Limb (tissue), 2 donors: ENCODE results near the gene HOXA9.

Experiments
- DNase-seq, 2 donors: peaks; one replicate each; pipeline ENCODE4 v3.0.0-alpha.2; 2016; ENCODE audit errors: extremely low spot score in 2 of 2

HOXA9 gene

DNA sequence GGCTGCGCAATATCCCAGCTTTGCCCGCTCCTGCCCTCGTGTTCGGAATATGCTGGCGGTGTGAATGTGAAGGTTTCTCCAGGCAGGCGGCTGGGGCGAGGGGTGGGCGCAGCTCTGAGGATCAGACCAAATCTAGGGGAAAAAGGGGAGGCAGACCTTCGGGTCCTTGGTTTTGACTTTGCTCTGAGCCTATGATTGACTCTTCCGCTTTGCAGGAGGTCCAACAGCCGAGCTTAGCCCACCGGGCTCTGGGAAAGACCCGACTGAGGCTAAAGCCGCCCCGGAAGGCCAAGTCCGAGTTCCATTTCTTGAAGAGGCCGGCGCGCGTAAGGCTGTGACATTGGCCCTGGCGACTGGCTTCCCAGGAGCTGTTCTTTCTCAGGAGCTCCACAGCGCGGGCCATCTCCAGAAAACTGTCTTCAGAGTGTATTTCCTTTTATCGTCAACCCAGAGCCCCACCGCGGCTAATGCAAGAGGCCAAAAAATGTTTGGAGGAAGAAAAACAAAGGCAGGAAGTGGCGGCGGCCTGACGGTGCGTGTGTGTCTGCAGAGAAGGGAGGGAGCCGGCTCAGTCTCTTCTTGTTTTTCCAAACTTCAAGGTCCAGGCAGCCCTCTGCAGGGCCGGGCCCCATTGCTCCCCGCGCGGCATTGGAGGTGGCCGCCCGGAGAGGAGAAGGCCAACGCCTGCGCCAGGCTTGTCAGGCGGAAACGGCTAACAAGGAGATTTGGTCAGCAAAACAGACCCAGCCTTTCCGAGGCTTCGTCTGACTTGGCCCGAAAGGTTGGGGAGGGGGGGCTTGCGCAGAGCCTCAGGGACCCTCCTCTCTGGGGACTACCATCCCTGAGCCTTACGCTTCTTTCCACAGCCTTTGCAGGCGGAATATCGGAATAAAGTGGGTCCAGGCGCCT is 23.3 kb upstream of the HOXA9 start:
- DNase-seq = peak in 1 of 2 donors; percentile 67

DNA sequence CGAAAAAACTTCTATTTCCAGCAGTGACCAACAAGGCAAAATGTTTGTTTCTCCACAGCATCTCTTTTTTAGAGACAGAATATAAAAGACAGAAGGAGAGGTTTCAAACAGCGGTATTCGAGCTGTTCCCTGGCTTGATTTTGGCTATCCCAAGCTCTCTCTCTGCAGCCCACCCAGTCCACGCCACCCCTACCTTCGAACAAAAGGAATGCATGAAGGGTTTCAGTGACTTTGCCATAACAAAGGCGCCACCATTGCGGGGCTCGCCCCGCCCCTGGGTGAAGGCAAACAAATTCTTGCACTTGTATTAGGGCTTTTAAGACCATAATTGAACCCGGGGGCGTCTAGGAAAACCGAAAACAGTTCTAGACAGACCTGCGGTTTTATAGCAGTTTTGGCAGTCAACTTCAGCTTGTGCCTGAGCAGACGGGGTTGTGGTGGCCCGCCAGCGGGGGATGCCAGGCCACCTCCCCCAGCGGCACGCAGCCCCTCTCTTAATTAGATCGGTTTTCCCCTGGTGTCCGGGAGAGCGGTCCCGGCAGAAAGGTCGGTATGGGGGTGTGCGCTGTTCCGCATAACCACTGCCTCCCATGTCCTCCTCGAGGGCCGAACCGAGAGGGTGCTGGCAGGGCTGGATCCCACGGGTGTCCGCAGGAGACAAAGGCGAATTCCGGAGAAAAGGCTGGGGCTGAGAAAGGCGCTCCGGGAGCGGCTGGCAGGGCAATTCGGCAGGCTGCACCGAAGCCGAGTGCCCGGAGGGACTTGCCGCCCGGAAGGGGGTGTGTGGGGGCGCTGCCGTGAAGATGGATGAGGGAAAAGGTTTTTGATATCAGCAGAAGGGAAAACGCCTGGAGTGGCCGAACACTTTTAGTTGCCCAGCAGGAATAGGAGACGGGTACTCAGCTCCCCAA is 22.4 kb upstream of the HOXA9 start:
- DNase-seq = peak in 1 of 2 donors; percentile 63

DNA sequence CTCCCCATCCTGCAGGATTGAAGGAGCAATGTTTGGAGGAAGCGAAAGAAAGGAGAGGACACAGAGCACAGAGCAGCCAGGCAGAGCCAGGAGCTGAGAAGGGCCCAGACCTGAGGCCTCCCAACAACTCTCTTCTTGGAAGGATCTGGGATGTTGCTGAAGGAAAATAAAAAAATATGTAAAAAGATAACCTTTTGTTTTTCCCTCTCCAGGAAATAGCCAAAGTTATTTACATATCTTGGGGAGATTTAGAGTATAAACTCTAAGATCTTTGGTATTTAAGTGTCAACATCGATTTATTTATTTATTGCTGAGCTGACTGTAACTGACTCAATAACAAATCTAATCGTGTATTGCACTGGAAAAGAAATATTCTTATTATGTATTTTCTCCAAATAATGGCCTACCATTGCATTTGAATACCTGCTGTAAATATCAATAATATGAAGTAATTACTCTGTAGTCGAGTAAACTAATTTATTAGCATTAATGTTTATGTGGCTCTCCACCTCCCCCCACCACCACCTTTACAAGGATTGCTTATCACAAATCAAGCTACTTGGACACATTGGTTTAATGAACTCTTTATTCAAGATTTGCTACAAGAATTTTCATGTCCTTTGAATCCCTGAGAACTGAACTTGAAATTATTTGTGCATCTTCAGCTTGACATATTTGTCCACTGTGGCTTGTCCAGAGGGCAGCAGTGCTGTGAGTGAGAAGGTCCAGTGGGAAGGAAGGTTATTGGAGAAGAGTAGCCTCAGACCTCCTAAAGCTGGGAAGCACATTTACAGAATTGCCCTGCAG is 21.5 kb upstream of the HOXA9 start:
- DNase-seq = peak in 1 of 2 donors; percentile 36

DNA sequence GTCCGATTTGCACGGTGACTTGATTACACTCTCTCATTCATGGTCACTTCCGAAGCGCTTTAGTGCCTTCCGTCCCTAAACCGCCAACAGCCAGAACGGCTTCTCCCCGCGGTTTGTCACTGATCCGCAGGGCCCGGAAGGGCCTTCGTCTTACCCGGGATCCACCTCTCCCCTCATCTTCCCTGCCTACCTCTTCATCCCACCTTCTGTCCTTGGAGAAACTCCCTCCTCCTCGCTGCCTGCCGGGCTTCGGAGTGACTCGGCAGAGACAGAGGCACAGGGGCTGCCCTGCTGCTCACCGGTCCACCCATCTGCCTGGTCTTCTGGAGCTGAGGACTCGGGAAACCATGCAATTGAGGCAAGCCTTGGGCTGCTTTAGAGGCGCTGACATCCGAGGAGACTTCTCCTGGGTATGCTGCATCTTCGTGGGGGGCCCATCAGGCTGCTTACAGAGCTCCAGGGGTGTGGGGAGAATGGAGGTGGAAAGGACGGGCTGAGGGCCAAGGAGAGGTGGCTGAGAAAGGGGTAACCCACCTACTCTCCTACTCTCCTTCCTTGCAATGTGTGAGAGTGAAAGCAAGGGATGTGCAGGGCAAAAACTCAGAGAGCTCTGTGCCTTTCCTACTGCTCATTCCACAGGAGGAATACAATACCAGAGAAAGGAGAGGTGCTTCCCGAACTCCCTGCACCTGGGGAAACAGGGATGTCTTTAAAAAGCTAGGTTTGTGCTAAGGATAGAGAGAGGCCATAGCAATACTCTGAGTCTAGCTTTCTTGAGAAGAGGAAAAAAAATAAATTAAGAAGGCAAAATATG is 20.7 kb upstream of the HOXA9 start:
- peak in 1 of 2 donors; percentile 53 for DNase-seq

DNA sequence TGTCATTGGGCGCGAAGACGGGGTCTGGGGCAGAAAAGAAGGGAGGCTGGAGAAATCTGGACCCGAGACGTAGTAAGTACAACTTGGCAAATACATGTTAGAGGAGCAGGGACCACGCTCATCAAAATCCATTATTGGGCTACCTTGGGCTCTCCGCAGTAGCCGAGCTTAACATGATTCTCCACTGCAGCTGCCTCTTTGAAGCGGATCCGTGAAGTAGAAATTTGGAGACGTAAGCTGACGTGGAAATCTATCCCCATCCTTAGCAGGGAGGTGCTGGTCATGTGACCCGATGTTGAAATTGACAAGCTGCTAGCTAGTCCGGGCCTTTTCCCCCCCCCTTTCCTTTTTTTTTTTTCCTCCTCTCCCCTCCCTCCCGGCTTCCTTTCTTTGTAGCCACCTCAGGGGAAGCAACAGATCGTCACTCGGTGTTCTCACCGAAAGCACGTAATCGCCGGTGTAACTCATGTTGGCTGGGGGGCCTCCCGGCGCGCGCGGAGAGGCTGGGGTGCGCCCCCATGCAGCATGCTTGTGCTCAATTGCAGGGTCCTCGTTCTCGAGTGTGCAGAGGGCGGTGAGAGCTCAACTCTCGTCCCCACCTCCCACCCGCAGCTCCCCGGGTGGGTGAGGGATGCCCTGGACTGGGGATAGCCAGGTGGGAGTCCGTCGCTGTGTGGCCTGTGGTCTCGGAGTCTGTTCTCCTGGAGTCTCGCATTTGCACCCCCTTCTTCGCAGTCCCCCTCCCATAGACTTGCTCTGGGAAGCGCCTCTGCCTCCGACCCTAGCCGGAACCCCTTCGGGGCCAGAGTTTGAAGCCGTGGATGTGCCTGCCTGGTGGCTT is 19.9 kb upstream of the HOXA9 start, which contains the start of gene HOXA11:
HOXA11 (minus strand) TSS at position 220 of the 841 bp plus-strand sequence; CDS start at position 132, 88 bp downstream.
- DNase-seq = peak in 1 of 2 donors; percentile 72

DNA sequence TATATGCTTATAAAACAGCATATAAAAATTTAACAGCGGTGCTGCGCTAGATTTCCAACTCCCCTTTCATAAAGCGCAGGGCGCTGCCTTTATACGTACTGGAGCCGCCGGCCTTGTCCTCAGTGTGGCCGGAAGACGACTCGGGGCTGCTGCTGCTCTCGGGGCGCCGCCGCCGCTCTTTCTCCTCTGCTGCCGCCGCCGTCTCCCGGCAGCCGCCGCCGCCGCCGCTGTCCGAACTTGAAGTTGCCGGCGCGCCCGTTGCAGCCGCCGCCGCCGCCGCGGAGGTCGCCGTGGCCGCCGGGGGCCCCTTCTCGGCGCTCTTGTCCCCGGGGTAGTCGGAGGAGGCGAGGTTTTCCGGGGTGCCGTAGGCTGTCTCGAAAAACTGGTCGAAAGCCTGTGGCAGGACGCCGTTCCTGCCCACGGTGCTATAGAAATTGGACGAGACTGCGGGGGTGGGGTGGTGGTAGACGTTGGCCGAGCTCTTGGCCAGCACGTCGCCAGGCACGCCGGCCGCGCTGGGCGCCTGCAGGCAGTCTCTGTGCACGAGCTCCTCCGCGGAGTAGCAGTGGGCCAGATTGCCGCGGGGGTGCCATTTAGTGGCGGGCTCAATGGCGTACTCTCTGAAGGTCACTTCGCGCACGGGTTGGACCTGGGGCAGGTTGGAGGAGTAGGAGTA is 19.1 kb upstream of the HOXA9 start:
- peak in 1 of 2 donors; percentile 69 for DNase-seq

DNA sequence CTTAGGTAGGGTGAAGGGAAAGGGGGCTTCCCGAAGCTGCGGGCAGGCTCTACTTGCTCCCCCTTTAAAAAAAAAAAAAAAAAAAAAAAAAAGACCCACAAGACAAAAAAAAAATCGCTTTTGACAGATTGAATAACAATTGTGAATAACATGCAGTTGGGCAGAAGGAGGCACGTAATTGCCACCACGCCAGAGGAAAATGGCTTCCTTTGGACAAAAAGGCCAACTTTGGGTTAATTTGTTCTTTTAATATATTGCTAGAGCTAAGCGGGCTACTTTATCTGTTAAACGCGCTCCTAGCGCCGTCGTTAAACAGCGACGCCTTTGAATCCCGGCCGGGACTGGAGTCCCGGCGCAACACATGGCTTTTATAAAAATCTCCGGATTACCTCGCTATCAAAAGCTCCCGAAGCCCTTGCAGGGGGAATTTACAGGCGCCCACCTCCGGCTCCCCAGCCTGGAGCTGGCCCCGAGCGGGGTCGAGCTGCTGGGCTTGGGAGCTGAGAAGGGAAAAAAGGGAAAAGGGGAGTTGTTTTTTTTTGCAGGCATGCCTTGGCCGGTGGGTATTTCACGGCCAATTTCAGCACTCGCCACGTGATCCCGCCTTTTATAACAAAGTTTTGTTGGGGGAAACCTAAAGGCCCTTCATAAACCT is 18.5 kb upstream of the HOXA9 start:
- DNase-seq = peak in 1 of 2 donors; percentile 70

DNA sequence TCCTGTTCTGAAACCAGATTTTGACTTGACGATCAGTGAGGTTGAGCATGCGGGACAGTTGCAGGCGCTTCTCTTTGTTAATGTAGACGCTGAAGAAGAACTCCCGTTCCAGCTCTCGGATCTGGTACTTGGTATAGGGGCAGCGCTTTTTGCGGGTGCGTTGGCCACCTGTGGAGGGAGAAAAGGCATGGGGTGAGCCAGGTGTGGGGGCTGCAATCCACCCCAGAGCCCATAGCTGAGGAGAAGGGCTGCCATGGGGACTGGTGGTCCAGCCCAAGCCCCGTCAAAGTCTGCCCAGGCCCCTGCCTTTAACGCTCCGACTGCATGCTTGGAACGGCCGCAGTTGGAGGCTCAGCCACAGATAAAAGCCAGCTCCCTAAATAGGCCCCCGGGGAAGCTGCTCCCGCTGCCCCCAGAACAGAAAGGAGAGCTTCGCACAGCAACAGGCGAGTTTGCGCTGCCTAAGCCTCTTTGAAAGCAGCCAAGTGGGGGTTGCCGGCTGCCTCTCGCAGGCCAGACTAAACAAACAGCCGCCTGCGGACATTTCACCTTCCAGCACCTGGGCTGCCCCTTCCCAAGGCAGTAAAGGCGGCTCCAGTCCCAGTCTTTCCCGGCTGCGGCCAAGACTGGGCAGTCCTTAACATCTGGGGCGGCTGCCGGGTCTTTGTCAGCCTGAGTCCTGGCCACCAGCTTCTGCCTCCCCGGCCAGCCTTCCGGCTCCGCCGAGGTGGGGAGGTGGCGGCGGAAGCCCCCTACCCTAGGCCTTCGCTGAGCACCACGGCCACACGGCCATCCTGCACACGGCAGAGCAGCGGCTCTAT is 17.7 kb upstream of the HOXA9 start:
- peak in 1 of 2 donors; percentile 62 for DNase-seq

DNA sequence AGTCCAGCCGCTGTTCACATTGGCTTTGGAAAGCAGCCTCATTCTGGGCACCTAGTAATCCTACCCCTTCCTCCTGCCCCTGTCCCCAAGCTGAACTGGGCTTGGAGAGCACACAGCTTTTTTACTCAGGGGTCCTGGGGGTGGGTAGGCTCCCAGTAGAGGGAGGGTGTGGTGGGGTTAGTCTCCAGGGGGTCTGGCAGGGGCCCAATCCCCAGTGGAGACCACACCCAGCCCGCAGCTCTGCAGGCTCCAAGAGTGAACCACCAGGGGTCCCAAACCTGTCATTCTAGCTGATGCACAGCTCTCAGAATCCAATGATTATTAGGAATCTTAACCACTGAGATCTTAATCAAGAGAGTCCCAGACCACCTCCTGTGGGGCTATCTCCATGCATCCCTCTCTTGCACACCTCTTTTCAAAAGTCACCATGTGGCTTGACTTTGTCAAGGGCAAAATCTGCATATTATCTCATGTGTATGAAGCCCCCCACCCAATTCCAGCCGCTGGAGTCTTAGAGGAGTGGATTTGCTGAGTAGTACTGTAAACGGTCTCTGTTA is 17.0 kb upstream of the HOXA9 start:
- DNase-seq = peak in 1 of 2 donors; percentile 46

DNA sequence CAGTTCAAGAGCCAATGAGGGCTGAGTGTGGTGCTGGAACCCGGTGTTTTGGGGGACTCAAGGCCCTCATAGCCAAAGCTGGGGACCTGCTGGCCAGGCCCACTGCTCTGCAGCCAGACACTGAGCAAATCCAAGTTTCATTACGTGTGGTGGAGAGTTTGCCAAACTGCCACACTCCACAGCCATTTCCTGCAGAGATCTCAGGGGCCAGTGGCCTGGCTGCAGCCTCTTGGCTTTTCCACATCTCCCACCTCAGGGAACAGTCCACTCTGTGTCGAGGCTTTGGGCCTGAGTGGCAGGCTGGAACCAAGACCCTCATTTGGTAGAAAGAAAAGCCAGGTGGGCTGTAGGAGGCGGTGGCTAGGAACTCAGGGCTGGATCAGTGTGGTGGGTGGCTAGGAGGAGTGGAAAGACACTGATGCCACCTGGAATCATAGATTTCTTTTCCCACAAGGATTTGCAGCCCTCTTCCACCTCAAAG is 16.5 kb upstream of the HOXA9 start:
- peak; percentile 1 to 38 for DNase-seq

DNA sequence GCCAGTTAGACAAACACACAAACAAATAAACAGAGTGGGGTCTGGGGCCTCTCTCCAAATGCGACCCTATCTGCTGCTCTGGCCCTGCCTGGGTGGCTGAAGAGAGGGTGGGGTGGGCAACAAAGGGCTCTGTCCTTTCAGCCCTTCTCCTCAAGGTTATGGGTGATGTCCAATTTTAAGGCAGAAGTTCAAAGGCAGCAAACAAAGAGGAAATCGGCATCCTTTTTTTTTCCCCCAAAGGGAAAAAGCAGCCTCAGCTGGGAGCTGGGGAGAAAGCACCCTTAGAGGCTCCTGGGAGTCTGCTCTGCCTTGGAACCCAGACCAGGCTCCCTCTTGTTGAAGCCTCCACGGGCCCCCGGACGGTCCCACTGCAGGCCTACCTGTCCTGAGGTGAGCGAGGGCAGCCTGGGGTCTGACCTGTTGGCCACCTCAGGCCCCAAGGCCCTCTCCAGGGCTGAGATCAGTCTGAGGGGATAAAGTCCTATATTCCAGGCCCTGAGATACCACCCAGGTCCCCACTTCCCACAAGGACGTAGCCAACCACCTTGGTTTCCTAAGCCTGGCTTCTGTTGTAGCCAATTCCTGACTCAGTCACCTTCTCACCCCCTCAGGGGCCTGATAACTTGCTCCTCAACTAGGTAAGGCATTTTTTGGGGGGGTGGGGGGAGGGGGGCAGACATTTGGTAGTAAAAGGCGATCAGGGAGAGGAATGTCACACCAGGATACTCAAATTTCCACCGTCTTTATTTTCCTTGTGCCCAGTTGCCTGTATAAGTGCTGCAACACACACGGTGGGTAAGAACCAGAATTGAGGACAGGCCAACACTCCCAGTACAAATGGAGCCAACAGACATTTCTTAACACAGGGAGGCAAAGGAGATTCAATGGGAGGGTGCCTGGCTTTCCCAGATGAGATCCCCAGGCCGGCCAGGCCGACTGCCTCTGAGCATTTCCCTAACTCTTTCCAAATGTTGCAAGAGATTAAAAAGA is 15.4 kb upstream of the HOXA9 start:
- DNase-seq = peak in 1 of 2 donors; percentile 54

DNA sequence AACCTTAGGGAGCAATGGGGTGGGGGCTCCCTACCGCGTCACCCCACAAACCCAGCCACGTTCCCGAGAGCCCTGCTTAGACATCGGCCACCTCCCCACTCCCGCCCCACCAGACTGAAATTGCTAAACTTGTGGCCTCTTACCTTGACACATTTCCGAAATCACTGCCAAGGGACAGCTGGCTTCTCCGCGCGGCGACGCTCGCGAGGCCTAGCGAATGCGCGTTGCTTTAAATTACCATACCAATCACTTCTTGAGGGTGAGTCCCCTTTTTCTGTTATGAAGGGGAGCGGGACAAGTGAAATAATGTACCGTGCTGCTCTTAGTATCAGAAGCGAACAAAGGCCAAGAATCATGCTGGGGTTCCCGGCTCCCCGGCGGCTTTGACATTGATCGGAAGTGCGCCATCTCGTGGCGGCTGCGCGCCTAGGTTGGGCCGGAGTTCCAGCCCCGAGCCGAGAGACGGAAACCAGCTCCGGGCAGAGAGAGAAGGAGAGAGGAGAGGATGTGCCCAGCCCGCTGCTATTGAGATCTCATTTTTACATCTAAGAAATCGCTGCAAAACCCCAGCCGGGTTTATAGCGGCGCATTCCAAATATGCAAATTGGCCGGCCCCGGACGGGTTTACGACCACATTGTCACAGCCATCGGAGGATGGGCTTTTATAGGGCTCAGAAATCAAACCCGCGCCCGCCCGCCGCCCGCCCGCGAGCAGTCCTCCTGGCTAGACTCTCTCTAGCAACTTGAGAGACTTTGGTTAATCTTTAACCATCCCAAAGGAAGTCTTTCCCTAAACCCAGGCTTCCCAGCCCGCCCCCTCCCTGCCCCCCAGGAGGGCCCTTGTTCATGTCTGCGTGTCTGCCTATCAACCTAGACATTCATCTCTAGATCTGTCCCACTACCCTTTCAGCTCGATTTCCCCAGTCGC is 14.4 kb upstream of the HOXA9 start:
- DNase-seq = peak; percentile 89 to 93

DNA sequence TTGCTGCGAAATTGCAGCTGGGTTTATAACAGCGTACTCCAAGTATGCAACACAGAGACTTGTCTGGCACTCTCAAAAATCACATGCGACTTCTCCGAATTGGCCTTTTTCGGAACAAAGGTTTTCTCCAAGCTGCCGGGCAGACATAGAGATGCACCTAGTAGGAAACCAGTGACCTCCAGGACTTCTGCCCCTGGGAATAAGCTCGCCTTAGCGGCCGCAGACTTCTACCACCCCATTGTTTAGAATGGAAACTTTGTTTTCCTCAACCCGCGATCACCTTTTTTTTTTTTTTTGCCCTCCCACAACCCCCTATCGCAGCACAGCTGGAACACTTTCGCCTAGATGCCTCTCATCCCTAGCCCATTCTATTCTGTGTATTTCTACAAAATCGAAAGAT is 13.7 kb upstream of the HOXA9 start:
- peak in 1 of 2 donors; percentile 47 for DNase-seq

DNA sequence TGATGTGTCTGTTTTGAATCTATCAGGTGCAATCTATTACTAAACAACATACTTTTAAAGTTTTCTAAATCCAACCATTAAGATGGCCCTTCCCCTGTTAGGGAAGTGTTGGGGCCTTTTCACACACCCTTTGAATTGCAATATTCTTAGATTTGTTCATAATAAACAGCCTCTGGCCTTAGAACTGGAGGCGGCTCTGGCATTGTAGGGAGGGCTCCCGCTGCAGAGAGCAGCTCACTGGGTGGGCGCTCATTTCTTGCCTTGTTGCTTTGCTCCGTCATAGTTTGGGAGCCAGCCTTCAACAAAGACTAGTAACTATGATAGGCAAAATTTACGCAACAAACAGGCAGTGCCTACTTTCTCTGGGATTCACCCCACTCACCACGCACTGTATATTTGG is 13.0 kb upstream of the HOXA9 start:
- peak in 1 of 2 donors; percentile 45 for DNase-seq
